Common myeloid progenitor, CD34-positive (primary cell): ENCODE measurements around the gene BFSP2.

Experiments used
- CTCF ChIA-PET: fragments of 350-600 bp; sonication (Branson Sonifier 250); formaldehyde crosslinking; loops from one replicate; lab custom pipeline; 2021; ENCODE audit warnings: antibody characterized with exemption; lab: Charles Lee
- POLR2A ChIA-PET: fragments of 350-600 bp; sonication (Branson Sonifier 250); formaldehyde crosslinking; loops from one replicate; lab custom pipeline; 2021; ENCODE audit warnings: antibody characterized with exemption; lab: Charles Lee
- DNase-seq, 3 donors: peaks; one replicate each; pipeline versions ENCODE4 v3.0.0 to v3.0.0-alpha.2; 2013
- H3K27ac ChIP-seq, 2 experiments: 1 replicate in 1 of 2; 2 replicates in 1 of 2; pipeline ENCODE4 v1.7.0; 2013; ENCODE audit warnings: inconsistent platforms in 2 of 2, low read length in 2 of 2, mild to moderate bottlenecking in 2 of 2, low read depth in 1 of 2, moderate library complexity in 1 of 2; ENCODE audit not compliant: severe bottlenecking in 2 of 2, insufficient read depth in 1 of 2, poor library complexity in 1 of 2
- H3K27me3 ChIP-seq, 5 experiments: replicated peaks in 2 of 5; 1 replicate in 3 of 5; 2 replicates in 2 of 5; pipeline versions ENCODE4 v1.6.1 to v1.7.0; 2013; ENCODE audit warnings: low read length in 4 of 5, mild to moderate bottlenecking in 2 of 5, moderate library complexity in 2 of 5, inconsistent platforms in 1 of 5; ENCODE audit not compliant: insufficient read depth in 5 of 5, control insufficient read depth in 4 of 5
- H3K36me3 ChIP-seq, 4 experiments: 1 replicate in 2 of 4; 2 replicates in 2 of 4; pipeline versions ENCODE4 v1.6.1 to v1.7.0; 2013; ENCODE audit warnings: low read length in 3 of 4, control low read depth in 1 of 4, mild to moderate bottlenecking in 1 of 4; ENCODE audit not compliant: control insufficient read depth in 4 of 4, insufficient read depth in 4 of 4
- H3K4me1 ChIP-seq, 4 experiments: 1 replicate in 3 of 4; 2 replicates in 1 of 4; pipeline versions ENCODE4 v1.6.1 to v1.7.1; 2013; ENCODE audit warnings: low read length in 3 of 4, mild to moderate bottlenecking in 3 of 4, control low read depth in 1 of 4, inconsistent platforms in 1 of 4, moderate library complexity in 1 of 4; ENCODE audit not compliant: control insufficient read depth in 4 of 4, insufficient read depth in 4 of 4; ENCODE audit errors: control extremely low read depth in 1 of 4
- H3K4me3 ChIP-seq, 7 experiments: 1 replicate in 4 of 7; 2 replicates in 3 of 7; pipeline versions ENCODE4 v1.5.1 to v1.7.0; 2013; ENCODE audit warnings: mild to moderate bottlenecking in 7 of 7, low read length in 6 of 7, moderate library complexity in 6 of 7, inconsistent platforms in 2 of 7, low read depth in 2 of 7, control low read depth in 1 of 7; ENCODE audit not compliant: insufficient read depth in 4 of 7, control insufficient read depth in 1 of 7; ENCODE audit errors: extremely low read depth in 1 of 7
- H3K9me3 ChIP-seq, 5 experiments: 1 replicate in 4 of 5; 2 replicates in 1 of 5; pipeline versions ENCODE4 v1.6.1 to v1.7.1; 2013; ENCODE audit warnings: low read length in 4 of 5, mild to moderate bottlenecking in 2 of 5, inconsistent platforms in 1 of 5, low read depth in 1 of 5, moderate library complexity in 1 of 5; ENCODE audit not compliant: control insufficient read depth in 4 of 5, insufficient read depth in 2 of 5; ENCODE audit errors: control extremely low read depth in 1 of 5
- WGBS: methylation state at CpG from one replicate; pipeline ENCODE4 v1.1.5; 2013; ENCODE audit not compliant: insufficient coverage; 5-methylcytosine and 5-hydroxymethylcytosine counted together

BFSP2 gene

GRCh38 chr3:133443649-133444422 is 44.0 kb downstream of the BFSP2 start:
- Histone ChIP-seq H3K36me3 (no peaks in the 10 kb centered on the region), H3K9me3 (peaks cover 0 to 10% (median 2%) of the 10 kb centered on the region in 5 experiments), H3K4me3 (no peak overlapping the region), H3K4me1 (peaks cover 2 to 12% (median 3%) of the 10 kb centered on the region in 4 experiments), H3K27ac (no peak overlapping the region), H3K27me3 (no peaks in the 10 kb centered on the region)
- ChIA-PET CTCF (no interaction called here), POLR2A (no interaction called here)
- 83% methylated on average over 1 of the region's 5 CpGs for WGBS
- DNase-seq, result peak in 1 of 3 donors; percentile 9

GRCh38 chr3:133444423-133444774 is 44.5 kb downstream of the BFSP2 start:
- Histone ChIP-seq H3K4me3 (no peak overlapping the region), H3K36me3 (no peaks in the 10 kb centered on the region), H3K27me3 (no peaks in the 10 kb centered on the region), H3K27ac (no peak overlapping the region), H3K9me3 (peaks cover 0 to 10% (median 2%) of the 10 kb centered on the region in 5 experiments), H3K4me1 (peaks cover 2 to 15% (median 6%) of the 10 kb centered on the region in 4 experiments)
- CTCF ChIA-PET, result no interaction called here
- POLR2A ChIA-PET, result no interaction called here
- WGBS, result 86% methylated on average over 1 of the region's 4 CpGs
- no peak for DNase-seq

- H3K27me3 ChIP-seq, result no peaks in the 10 kb centered on the region
- H3K36me3 ChIP-seq, result no peaks in the 10 kb centered on the region
- H3K4me1 ChIP-seq, result peaks cover 2 to 15% (median 6%) of the 10 kb centered on the region in 4 experiments
- WGBS, result 100% methylated on average over 2 of the region's 2 CpGs
- H3K9me3 ChIP-seq, result peaks cover 0 to 5% (median 0%) of the 10 kb centered on the region in 5 experiments
- DNase-seq, result no peak
- CTCF ChIA-PET, result no interaction called here
- no peak overlapping the region for H3K27ac ChIP-seq
- H3K4me3 ChIP-seq, result no peak overlapping the region
- POLR2A ChIA-PET, result no interaction called here
Measured at GRCh38 chr3:133445108-133445507, 45.3 kb downstream of the BFSP2 start.

GRCh38 chr3:133447750-133448477 is 48.1 kb downstream of the BFSP2 start:
- CTCF ChIA-PET, result interaction anchor here (1.2 to 1.3 kb wide), 2 partner anchors 9 to 720 kb away, joined by 3 read pairs; no protein-coding TSS in a partner anchor
- peaks cover 2 to 8% (median 6%) of the 10 kb centered on the region in 4 experiments for H3K4me1 ChIP-seq
- 86% methylated on average over 3 of the region's 4 CpGs for WGBS
- H3K27ac ChIP-seq, result no peak overlapping the region
- POLR2A ChIA-PET, result interaction anchor here (0.5 kb wide), 1 partner anchor 754 kb away, joined by 3 read pairs; no protein-coding TSS in a partner anchor
- no peaks in the 10 kb centered on the region for H3K9me3 ChIP-seq
- H3K4me3 ChIP-seq, result no peak overlapping the region
- no peaks in the 10 kb centered on the region for H3K36me3 ChIP-seq
- no peaks in the 10 kb centered on the region for H3K27me3 ChIP-seq
- DNase-seq, result no peak

GRCh38 chr3:133448478-133449122 is 48.7 kb downstream of the BFSP2 start:
- no peaks in the 10 kb centered on the region for H3K36me3 ChIP-seq

GRCh38 chr3:133451309-133451708 is 51.5 kb downstream of the BFSP2 start:
- Histone ChIP-seq H3K27me3 (no peaks in the 10 kb centered on the region), H3K9me3 (no peaks in the 10 kb centered on the region), H3K4me3 (no peak overlapping the region), H3K36me3 (no peaks in the 10 kb centered on the region), H3K27ac (no peak overlapping the region), H3K4me1 (peaks cover 2 to 8% (median 4%) of the 10 kb centered on the region in 4 experiments)
- ChIA-PET POLR2A (no interaction called here), CTCF (no interaction called here)
- DNase-seq, result no peak
- 100% methylated on average over 2 of the region's 3 CpGs for WGBS

More at GRCh38 chr3:133448478-133449122, 48.7 kb downstream of the BFSP2 start:
- WGBS, result 51% methylated on average over 4 of the region's 4 CpGs
- peaks cover 2 to 8% (median 4%) of the 10 kb centered on the region in 4 experiments for H3K4me1 ChIP-seq
- peak; percentile 36 to 78 (median 67) for DNase-seq
- no peaks in the 10 kb centered on the region for H3K27me3 ChIP-seq
- ChIA-PET POLR2A (interaction anchor here (0.7 kb wide), 1 partner anchor 125 kb away, joined by 3 read pairs; no protein-coding TSS in a partner anchor), CTCF (no interaction called here)
- H3K4me3 ChIP-seq, result no peak overlapping the region
- no peaks in the 10 kb centered on the region for H3K9me3 ChIP-seq
- H3K27ac ChIP-seq, result no peak overlapping the region
